H9 (cell line): Measurements from ENCODE around the gene LATS2. TPM values are rescaled to one million over a fixed set of nuclear protein-coding genes. Genes with fewer than 3 reads are reported as not detected.

Experiments used
- DNase-seq: peaks from one replicate; pipeline ENCODE4 v3.0.0-alpha.2; 2017
- H2AFZ ChIP-seq: one replicate; pipeline ENCODE4 v1.6.1; 2013; ENCODE audit warnings: mild to moderate bottlenecking, low read length, control low read depth, moderate library complexity
- H2AK5ac ChIP-seq: 2 replicates; pipeline ENCODE4 v1.6.1; 2013; ENCODE audit warnings: low read length, control low read depth, mixed read lengths; ENCODE audit not compliant: insufficient read length
- H2BK120ac ChIP-seq: one replicate; pipeline ENCODE4 v1.6.1; 2013; ENCODE audit warnings: low read depth, mild to moderate bottlenecking, low read length, control low read depth, inconsistent platforms; ENCODE audit not compliant: poor library complexity, severe bottlenecking
- H2BK12ac ChIP-seq: 2 replicates; pipeline ENCODE4 v1.6.1; 2013; ENCODE audit warnings: low read length, control low read depth, mixed read lengths, low read depth; ENCODE audit not compliant: insufficient read length
- H2BK15ac ChIP-seq: 2 replicates; pipeline ENCODE4 v1.6.1; 2013; ENCODE audit warnings: low read depth, low read length, control low read depth
- H2BK20ac ChIP-seq: one replicate; pipeline ENCODE4 v1.6.1; 2013; ENCODE audit warnings: low read depth, mild to moderate bottlenecking, low read length, control low read depth, inconsistent platforms; ENCODE audit not compliant: poor library complexity, severe bottlenecking
- H2BK5ac ChIP-seq: 2 replicates; pipeline ENCODE4 v1.6.1; 2013; ENCODE audit warnings: low read length, control low read depth, mixed read lengths; ENCODE audit not compliant: insufficient read length
- H3K14ac ChIP-seq: 2 replicates; pipeline ENCODE4 v1.6.1; 2013; ENCODE audit warnings: low read length, control low read depth; ENCODE audit not compliant: insufficient read depth
- H3K18ac ChIP-seq: 2 replicates; pipeline ENCODE4 v1.6.1; 2013; ENCODE audit warnings: low read depth, mild to moderate bottlenecking, mixed read lengths, low read length, control low read depth; ENCODE audit not compliant: insufficient read length
- H3K23ac ChIP-seq: 2 replicates; pipeline ENCODE4 v1.6.1; 2013; ENCODE audit warnings: low read length, control low read depth, mixed read lengths, low read depth; ENCODE audit not compliant: insufficient read length
- H3K23me2 ChIP-seq: 2 replicates; pipeline ENCODE4 v1.6.1; 2013; ENCODE audit warnings: low read depth, mild to moderate bottlenecking, mixed read lengths, low read length, control low read depth; ENCODE audit not compliant: insufficient read length, poor library complexity, severe bottlenecking
- H3K27ac ChIP-seq: 2 replicates; pipeline ENCODE4 v1.5.1; 2013; ENCODE audit warnings: low read length, control low read depth, mixed read lengths, low read depth; ENCODE audit not compliant: insufficient read length
- H3K27me3 ChIP-seq: 2 replicates; pipeline ENCODE4 v1.6.1; 2013; ENCODE audit warnings: low read length, control low read depth, inconsistent platforms; ENCODE audit not compliant: insufficient read depth
- H3K4ac ChIP-seq: 2 replicates; pipeline ENCODE4 v1.6.1; 2013; ENCODE audit warnings: low read depth, mild to moderate bottlenecking, control low read depth, inconsistent platforms, low read length, moderate library complexity
- H3K4me1 ChIP-seq: 2 replicates; pipeline ENCODE4 v1.6.1; 2013; ENCODE audit warnings: low read length, control low read depth, inconsistent platforms; ENCODE audit not compliant: insufficient read depth
- H3K4me2 ChIP-seq: 2 replicates; pipeline ENCODE4 v1.6.1; 2013; ENCODE audit warnings: low read length, control low read depth, mixed read lengths; ENCODE audit not compliant: insufficient read length, insufficient read depth
- H3K56ac ChIP-seq: 2 replicates; pipeline ENCODE4 v1.6.1; 2013; ENCODE audit warnings: low read depth, mild to moderate bottlenecking, mixed read lengths, low read length, control low read depth; ENCODE audit not compliant: insufficient read length
- H3K79me1 ChIP-seq: 2 replicates; pipeline ENCODE4 v1.6.1; 2013; ENCODE audit warnings: low read depth, mild to moderate bottlenecking, moderate library complexity, low read length, control low read depth, inconsistent platforms; ENCODE audit not compliant: insufficient read depth, poor library complexity, severe bottlenecking
- H3K79me2 ChIP-seq: 2 replicates; pipeline ENCODE4 v1.6.1; 2013; ENCODE audit warnings: low read length, control low read depth, inconsistent platforms; ENCODE audit not compliant: insufficient read depth
- H3K9ac ChIP-seq: 2 replicates; pipeline ENCODE4 v1.6.1; 2013; ENCODE audit warnings: low read length, control low read depth, mixed read lengths; ENCODE audit not compliant: insufficient read length; ENCODE audit errors: extremely low read depth
- H3K9me3 ChIP-seq: one replicate; pipeline ENCODE4 v1.6.1; 2013; ENCODE audit warnings: low read depth, low read length, inconsistent platforms; ENCODE audit not compliant: control insufficient read depth
- H3T11ph ChIP-seq: one replicate; pipeline ENCODE4 v1.6.1; 2013; ENCODE audit warnings: mild to moderate bottlenecking, low read length, control low read depth, inconsistent platforms
- H4K20me1 ChIP-seq: one replicate; pipeline ENCODE4 v1.6.1; 2013; ENCODE audit not compliant: control insufficient read depth, insufficient read length, insufficient read depth
- H4K5ac ChIP-seq: 2 replicates; pipeline ENCODE4 v1.6.1; 2013; ENCODE audit warnings: low read depth, mild to moderate bottlenecking, mixed read lengths, low read length, control low read depth; ENCODE audit not compliant: insufficient read length
- H4K8ac ChIP-seq: replicated peaks from 2 replicates; pipeline ENCODE4 v1.6.1; 2013; ENCODE audit warnings: low read length, control low read depth, mixed read lengths, low read depth; ENCODE audit not compliant: insufficient read length
- H4K91ac ChIP-seq: 2 replicates; pipeline ENCODE4 v1.6.1; 2013; ENCODE audit warnings: low read depth, mild to moderate bottlenecking, moderate library complexity, mixed read lengths, low read length, control low read depth; ENCODE audit not compliant: insufficient read length
- H3K27ac Mint-ChIP-seq, 3 experiments: 2 replicates in 2 of 3; 3 replicates in 1 of 3; pipeline ENCODE4 v1.8.0; 2020 to 2021; ENCODE audit warnings: mixed read lengths in 3 of 3, mild to moderate bottlenecking in 1 of 3, moderate library complexity in 1 of 3
- H3K27me3 Mint-ChIP-seq: 2 replicates; pipeline ENCODE4 v1.8.0; 2021; ENCODE audit warnings: low read depth, mild to moderate bottlenecking, moderate library complexity, mixed read lengths
- H3K36me3 Mint-ChIP-seq, 3 experiments: 2 replicates in 2 of 3; 3 replicates in 1 of 3; pipeline ENCODE4 v1.8.0; 2020 to 2021; ENCODE audit warnings: low read depth in 3 of 3, mixed read lengths in 3 of 3; ENCODE audit not compliant: insufficient read depth in 1 of 3
- H3K4me1 Mint-ChIP-seq, 2 experiments: 2 replicates each; pipeline ENCODE4 v1.8.0; 2020; ENCODE audit warnings: mixed read lengths in 2 of 2
- H3K4me3 Mint-ChIP-seq, 2 experiments: 2 replicates in 1 of 2; 3 replicates in 1 of 2; pipeline ENCODE4 v1.8.0; 2020 to 2021; ENCODE audit warnings: mild to moderate bottlenecking in 2 of 2, mixed read lengths in 2 of 2, moderate library complexity in 1 of 2
- H3K9me3 Mint-ChIP-seq, 2 experiments: 2 replicates in 1 of 2; 3 replicates in 1 of 2; pipeline ENCODE4 v1.8.0; 2020; ENCODE audit warnings: mild to moderate bottlenecking in 2 of 2, mixed read lengths in 2 of 2, moderate library complexity in 1 of 2
- WGBS: extraction: QIAGEN DNeasy Blood & Tissue Kit; methylation state at CpG from one replicate; pipeline ENCODE4 v1.1.7; 2013; ENCODE audit warnings: missing lambda C conversion rate, low lambda C conversion rate, mixed read lengths; ENCODE audit not compliant: insufficient read length; ENCODE audit errors: extremely low coverage; 5-methylcytosine and 5-hydroxymethylcytosine counted together
- total RNA-seq: library from RNA; stranded (reverse); gene quantifications from 2 replicates; pipeline ENCODE4 v1.2.1, GENCODE V29; 2021
- TF ChIP-seq, protein P1 (sequence below): fragments of 200-600 bp; sonication (generic); conservative IDR thresholded peaks from 3 replicates; pipeline ENCODE4 v1.8.0; 2021; ENCODE audit warnings: antibody characterized with exemption, mild to moderate bottlenecking

Gene LATS2
- total RNA-seq, 1 experiment from 2014 or later = 20.0 TPM

DNA sequence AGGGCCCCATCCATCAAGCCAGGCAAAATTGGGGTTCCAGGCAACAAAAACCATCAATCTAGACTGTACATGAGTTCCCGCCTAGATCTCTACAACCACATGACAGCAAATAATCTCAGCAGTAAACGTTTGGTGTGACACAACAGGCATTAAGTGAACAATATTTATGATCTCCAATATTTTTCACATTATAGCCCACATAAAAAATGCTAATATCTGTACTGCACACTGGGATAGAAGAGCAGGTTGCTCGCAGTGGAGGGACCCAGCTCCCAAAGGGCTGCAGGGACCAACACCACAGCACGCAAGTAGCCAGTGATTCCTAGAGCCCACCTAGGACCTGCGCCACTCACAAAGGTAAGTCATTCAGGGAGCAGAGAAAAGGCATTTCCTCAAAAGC, 25.9 kb downstream of the LATS2 start:
- Histone ChIP-seq H2BK12ac (no peak overlapping the region), H2BK5ac (no peak overlapping the region), H3K9me3 (no peaks in the 10 kb centered on the region), H3K27ac (no peak overlapping the region), H3K14ac (no peak overlapping the region), H3K23ac (no peak overlapping the region), H3K9ac (no peak overlapping the region), H2BK20ac (no peak overlapping the region), H4K5ac (no peak overlapping the region), H2AFZ (no peak overlapping the region), H3K4ac (no peak overlapping the region), H2BK15ac (no peak overlapping the region), H3K18ac (no peak overlapping the region), H3K79me2 (peaks cover 40% of the 10 kb centered on the region; the same call in 1 of the 2 replicates), H4K91ac (no peak overlapping the region), H3K56ac (no peak overlapping the region), H3T11ph (no peak overlapping the region), H3K4me1 (peaks cover 4% of the 10 kb centered on the region; the same call in 1 of the 2 replicates), H3K4me2 (no peak overlapping the region), H4K20me1 (no peaks in the 10 kb centered on the region), H3K23me2 (no peaks in the 10 kb centered on the region), H3K79me1 (peaks cover 6% of the 10 kb centered on the region), H4K8ac (no peak overlapping the region), H2BK120ac (no peak overlapping the region), H3K27me3 (no peaks in the 10 kb centered on the region), H2AK5ac (no peak overlapping the region)
- no CpG with 5 or more reads among the region's 5 CpGs for WGBS
- peak; percentile 21 for DNase-seq
- Mint-ChIP-seq H3K27ac (peak overlapping the region; percentile 46 to 88 (median 65); a peak in 5 of 7 replicates), H3K4me1 (peaks cover 47 to 48% of the 10 kb centered on the region in 2 experiments), H3K36me3 (peaks cover 3 to 20% (median 13%) of the 10 kb centered on the region in 3 experiments; a peak in 6 of 7 replicates), H3K4me3 (no peak overlapping the region), H3K9me3 (no peaks in the 10 kb centered on the region), H3K27me3 (no peaks in the 10 kb centered on the region)
- TF ChIP-seq, protein P1, sequence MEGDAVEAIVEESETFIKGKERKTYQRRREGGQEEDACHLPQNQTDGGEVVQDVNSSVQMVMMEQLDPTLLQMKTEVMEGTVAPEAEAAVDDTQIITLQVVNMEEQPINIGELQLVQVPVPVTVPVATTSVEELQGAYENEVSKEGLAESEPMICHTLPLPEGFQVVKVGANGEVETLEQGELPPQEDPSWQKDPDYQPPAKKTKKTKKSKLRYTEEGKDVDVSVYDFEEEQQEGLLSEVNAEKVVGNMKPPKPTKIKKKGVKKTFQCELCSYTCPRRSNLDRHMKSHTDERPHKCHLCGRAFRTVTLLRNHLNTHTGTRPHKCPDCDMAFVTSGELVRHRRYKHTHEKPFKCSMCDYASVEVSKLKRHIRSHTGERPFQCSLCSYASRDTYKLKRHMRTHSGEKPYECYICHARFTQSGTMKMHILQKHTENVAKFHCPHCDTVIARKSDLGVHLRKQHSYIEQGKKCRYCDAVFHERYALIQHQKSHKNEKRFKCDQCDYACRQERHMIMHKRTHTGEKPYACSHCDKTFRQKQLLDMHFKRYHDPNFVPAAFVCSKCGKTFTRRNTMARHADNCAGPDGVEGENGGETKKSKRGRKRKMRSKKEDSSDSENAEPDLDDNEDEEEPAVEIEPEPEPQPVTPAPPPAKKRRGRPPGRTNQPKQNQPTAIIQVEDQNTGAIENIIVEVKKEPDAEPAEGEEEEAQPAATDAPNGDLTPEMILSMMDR = no peak
